WTC11 (cell line): ENCODE measurements around the gene COL6A3. TPM values are rescaled to one million over a fixed set of nuclear protein-coding genes. Genes with fewer than 3 reads are reported as not detected.

ENCODE experiments used
- ATAC-seq: fragments of 200-7000 bp; cut with Tn5 transposase; 2 replicates; pipeline ENCODE4 v1.10.0; 2021; ENCODE audit warnings: mild to moderate bottlenecking, moderate library complexity
- CTCF ChIA-PET: fragments of 300-600 bp; sonication (Branson Sonifier 250); formaldehyde crosslinking; loops from one replicate; lab custom pipeline; 2021; ENCODE audit warnings: antibody characterized with exemption; lab: Charles Lee
- POLR2A ChIA-PET: fragments of 350-600 bp; sonication (Branson Sonifier 250); formaldehyde crosslinking; loops from one replicate; lab custom pipeline; 2021; ENCODE audit warnings: antibody characterized with exemption; lab: Charles Lee
- DNase-seq: peaks from one replicate; pipeline ENCODE4 v3.0.0; 2021; ENCODE audit warnings: low spot score
- H3K27ac Mint-ChIP-seq: 2 replicates; pipeline ENCODE4 v1.8.0; 2021; ENCODE audit warnings: mixed read lengths
- H3K27me3 Mint-ChIP-seq: 2 replicates; pipeline ENCODE4 v1.8.0; 2021; ENCODE audit warnings: low read depth, mild to moderate bottlenecking, moderate library complexity, mixed read lengths
- H3K36me3 Mint-ChIP-seq: 2 replicates; pipeline ENCODE4 v1.8.0; 2021; ENCODE audit warnings: mixed read lengths
- H3K4me1 Mint-ChIP-seq: 2 replicates; pipeline ENCODE4 v1.8.0; 2022; ENCODE audit warnings: mixed read lengths
- H3K4me3 Mint-ChIP-seq: 2 replicates; pipeline ENCODE4 v1.8.0; 2021; ENCODE audit warnings: mild to moderate bottlenecking, moderate library complexity, mixed read lengths
- H3K9me3 Mint-ChIP-seq: 2 replicates; pipeline ENCODE4 v1.8.0; 2021; ENCODE audit warnings: mixed read lengths
- CBFB ChIP-seq: sonication (generic); formaldehyde crosslinking; IDR thresholded peaks from 2 replicates; pipeline ENCODE4 v1.8.1; 2022; ENCODE audit warnings: mild to moderate bottlenecking, low read depth, missing genetic modification reagents
- ETV6 ChIP-seq: sonication (generic); formaldehyde crosslinking; IDR thresholded peaks from 2 replicates; pipeline ENCODE4 v1.8.1; 2022; ENCODE audit warnings: mild to moderate bottlenecking, missing genetic modification reagents
- FOXJ3 ChIP-seq: sonication (generic); formaldehyde crosslinking; IDR thresholded peaks from 2 replicates; pipeline ENCODE4 v1.9.0; 2021; ENCODE audit warnings: missing genetic modification reagents, mild to moderate bottlenecking, borderline replicate concordance
- IRF2 ChIP-seq: sonication (generic); formaldehyde crosslinking; IDR thresholded peaks from 2 replicates; pipeline ENCODE4 v1.8.0; 2022; ENCODE audit warnings: low read depth, missing genetic modification reagents, borderline replicate concordance
- JUN ChIP-seq: sonication (generic); formaldehyde crosslinking; IDR thresholded peaks from 2 replicates; pipeline ENCODE4 v1.8.0; 2023; ENCODE audit warnings: mild to moderate bottlenecking, missing genetic modification reagents
- NFATC4 ChIP-seq: fragments of 250-450 bp; sonication (Bioruptor Pico); IDR thresholded peaks from 2 replicates; pipeline ENCODE4 v1.9.0; 2021; ENCODE audit warnings: mild to moderate bottlenecking
- NFE2L1 ChIP-seq: sonication (generic); formaldehyde crosslinking; IDR thresholded peaks from 2 replicates; pipeline ENCODE4 v1.8.1; 2023; ENCODE audit warnings: missing genetic modification reagents
- NR1H2 ChIP-seq: sonication (generic); formaldehyde crosslinking; IDR thresholded peaks from 2 replicates; pipeline ENCODE4 v1.9.0; 2021; ENCODE audit warnings: mild to moderate bottlenecking, moderate library complexity, missing genetic modification reagents
- RELA ChIP-seq: sonication (generic); formaldehyde crosslinking; IDR thresholded peaks from 2 replicates; pipeline ENCODE4 v1.8.1; 2022; ENCODE audit warnings: missing genetic modification reagents, mild to moderate bottlenecking, borderline replicate concordance
- SP1 ChIP-seq: sonication (generic); formaldehyde crosslinking; conservative IDR thresholded peaks from 2 replicates; pipeline ENCODE4 v1.8.1; 2022; ENCODE audit warnings: missing genetic modification reagents
- TEAD1 ChIP-seq: sonication (generic); formaldehyde crosslinking; IDR thresholded peaks from 2 replicates; pipeline ENCODE4 v1.8.0; 2022; ENCODE audit warnings: mild to moderate bottlenecking, missing genetic modification reagents
- TP53 ChIP-seq: sonication (generic); formaldehyde crosslinking; IDR thresholded peaks from 2 replicates; pipeline ENCODE4 v1.8.1; 2023; ENCODE audit warnings: mild to moderate bottlenecking, missing genetic modification reagents
- ZNF423 ChIP-seq: fragments of 250-450 bp; sonication (Bioruptor Pico); IDR thresholded peaks from 2 replicates; pipeline ENCODE4 v2.1.2; 2022; ENCODE audit warnings: mild to moderate bottlenecking, moderate library complexity
- total RNA-seq: library from RNA; stranded (reverse); gene quantifications from 3 replicates; pipeline ENCODE4 v1.2.3, GENCODE V29; 2021
- TF ChIP-seq, protein P1 (sequence below): fragments of 250-450 bp; sonication (Bioruptor Pico); IDR thresholded peaks from 2 replicates; pipeline ENCODE4 v1.9.0; 2021; ENCODE audit warnings: mild to moderate bottlenecking
- TF ChIP-seq, protein P2 (sequence below): fragments of 250-450 bp; sonication (Bioruptor Pico); IDR thresholded peaks from 2 replicates; pipeline ENCODE4 v1.9.0; 2021; ENCODE audit warnings: mild to moderate bottlenecking
- TF ChIP-seq, protein P3 (sequence below): sonication (generic); formaldehyde crosslinking; IDR thresholded peaks from 2 replicates; pipeline ENCODE4 v1.8.0; 2022; ENCODE audit warnings: mild to moderate bottlenecking, missing genetic modification reagents
- TF ChIP-seq, protein P4 (sequence below): fragments of 250-450 bp; sonication (Bioruptor Pico); IDR thresholded peaks from 2 replicates; pipeline ENCODE4 v2.1.2; 2022; ENCODE audit warnings: mild to moderate bottlenecking, moderate library complexity
- TF ChIP-seq, protein P5 (sequence below): fragments of 250-450 bp; sonication (Bioruptor Pico); IDR thresholded peaks from 2 replicates; pipeline ENCODE4 v1.9.0; 2021; ENCODE audit warnings: mild to moderate bottlenecking, borderline replicate concordance

COL6A3 gene
- total RNA-seq, 1 experiment from 2014 or later = 2.6 TPM

DNA sequence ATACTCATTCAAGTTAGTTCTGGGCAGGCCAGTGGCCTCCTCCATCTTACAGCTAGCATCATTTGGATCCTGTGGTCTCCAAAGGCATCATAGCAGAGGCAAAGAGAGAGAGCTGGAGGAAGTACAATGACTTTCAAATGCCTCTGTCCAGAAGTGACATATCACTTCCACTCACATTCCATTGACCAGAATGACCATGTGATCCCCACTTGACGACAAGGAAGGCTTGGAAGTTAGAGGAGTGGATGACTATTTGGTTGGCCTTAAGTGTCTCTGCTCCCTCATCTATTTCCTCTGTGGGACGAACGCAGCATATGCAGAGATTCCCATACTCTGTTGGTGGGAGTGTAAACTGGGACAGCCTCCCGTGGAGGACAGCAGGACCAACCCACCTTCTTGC lies 45.3 kb upstream of the COL6A3 start:
- ChIA-PET POLR2A (no interaction called here), CTCF (interaction anchor here (0.7 to 2.5 kb wide), 2 partner anchors 12 to 17 kb away, joined by 3 to 7 read pairs; no protein-coding TSS in a partner anchor)
- Mint-ChIP-seq H3K27ac (no peak overlapping the region), H3K4me3 (no peak overlapping the region), H3K27me3 (peaks cover 17% of the 10 kb centered on the region), H3K9me3 (peaks cover 41% of the 10 kb centered on the region)
- TF ChIP-seq TP53 (no peak), IRF2 (CRISPR knock-in tag) (no peak), SP1 (CRISPR knock-in tag) (no peak), RELA (CRISPR knock-in tag) (no peak), NR1H2 (no peak), ETV6 (CRISPR knock-in tag) (no peak), TEAD1 (CRISPR knock-in tag) (no peak), JUN (CRISPR knock-in tag) (no peak), ZNF423 (no peak), NFE2L1 (CRISPR knock-in tag) (no peak), CBFB (no peak), NFATC4 (CRISPR knock-in tag) (no peak), FOXJ3 (CRISPR knock-in tag) (no peak)
- TF ChIP-seq, protein P1, sequence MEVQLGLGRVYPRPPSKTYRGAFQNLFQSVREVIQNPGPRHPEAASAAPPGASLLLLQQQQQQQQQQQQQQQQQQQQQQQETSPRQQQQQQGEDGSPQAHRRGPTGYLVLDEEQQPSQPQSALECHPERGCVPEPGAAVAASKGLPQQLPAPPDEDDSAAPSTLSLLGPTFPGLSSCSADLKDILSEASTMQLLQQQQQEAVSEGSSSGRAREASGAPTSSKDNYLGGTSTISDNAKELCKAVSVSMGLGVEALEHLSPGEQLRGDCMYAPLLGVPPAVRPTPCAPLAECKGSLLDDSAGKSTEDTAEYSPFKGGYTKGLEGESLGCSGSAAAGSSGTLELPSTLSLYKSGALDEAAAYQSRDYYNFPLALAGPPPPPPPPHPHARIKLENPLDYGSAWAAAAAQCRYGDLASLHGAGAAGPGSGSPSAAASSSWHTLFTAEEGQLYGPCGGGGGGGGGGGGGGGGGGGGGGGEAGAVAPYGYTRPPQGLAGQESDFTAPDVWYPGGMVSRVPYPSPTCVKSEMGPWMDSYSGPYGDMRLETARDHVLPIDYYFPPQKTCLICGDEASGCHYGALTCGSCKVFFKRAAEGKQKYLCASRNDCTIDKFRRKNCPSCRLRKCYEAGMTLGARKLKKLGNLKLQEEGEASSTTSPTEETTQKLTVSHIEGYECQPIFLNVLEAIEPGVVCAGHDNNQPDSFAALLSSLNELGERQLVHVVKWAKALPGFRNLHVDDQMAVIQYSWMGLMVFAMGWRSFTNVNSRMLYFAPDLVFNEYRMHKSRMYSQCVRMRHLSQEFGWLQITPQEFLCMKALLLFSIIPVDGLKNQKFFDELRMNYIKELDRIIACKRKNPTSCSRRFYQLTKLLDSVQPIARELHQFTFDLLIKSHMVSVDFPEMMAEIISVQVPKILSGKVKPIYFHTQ (CRISPR knock-in tag) = no peak
- TF ChIP-seq, protein P2, sequence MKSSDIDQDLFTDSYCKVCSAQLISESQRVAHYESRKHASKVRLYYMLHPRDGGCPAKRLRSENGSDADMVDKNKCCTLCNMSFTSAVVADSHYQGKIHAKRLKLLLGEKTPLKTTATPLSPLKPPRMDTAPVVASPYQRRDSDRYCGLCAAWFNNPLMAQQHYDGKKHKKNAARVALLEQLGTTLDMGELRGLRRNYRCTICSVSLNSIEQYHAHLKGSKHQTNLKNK = no peak
- TF ChIP-seq, protein P3, sequence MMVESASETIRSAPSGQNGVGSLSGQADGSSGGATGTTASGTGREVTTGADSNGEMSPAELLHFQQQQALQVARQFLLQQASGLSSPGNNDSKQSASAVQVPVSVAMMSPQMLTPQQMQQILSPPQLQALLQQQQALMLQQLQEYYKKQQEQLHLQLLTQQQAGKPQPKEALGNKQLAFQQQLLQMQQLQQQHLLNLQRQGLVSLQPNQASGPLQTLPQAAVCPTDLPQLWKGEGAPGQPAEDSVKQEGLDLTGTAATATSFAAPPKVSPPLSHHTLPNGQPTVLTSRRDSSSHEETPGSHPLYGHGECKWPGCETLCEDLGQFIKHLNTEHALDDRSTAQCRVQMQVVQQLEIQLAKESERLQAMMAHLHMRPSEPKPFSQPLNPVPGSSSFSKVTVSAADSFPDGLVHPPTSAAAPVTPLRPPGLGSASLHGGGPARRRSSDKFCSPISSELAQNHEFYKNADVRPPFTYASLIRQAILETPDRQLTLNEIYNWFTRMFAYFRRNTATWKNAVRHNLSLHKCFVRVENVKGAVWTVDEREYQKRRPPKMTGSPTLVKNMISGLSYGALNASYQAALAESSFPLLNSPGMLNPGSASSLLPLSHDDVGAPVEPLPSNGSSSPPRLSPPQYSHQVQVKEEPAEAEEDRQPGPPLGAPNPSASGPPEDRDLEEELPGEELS (CRISPR knock-in tag) = no peak
- TF ChIP-seq, protein P4, sequence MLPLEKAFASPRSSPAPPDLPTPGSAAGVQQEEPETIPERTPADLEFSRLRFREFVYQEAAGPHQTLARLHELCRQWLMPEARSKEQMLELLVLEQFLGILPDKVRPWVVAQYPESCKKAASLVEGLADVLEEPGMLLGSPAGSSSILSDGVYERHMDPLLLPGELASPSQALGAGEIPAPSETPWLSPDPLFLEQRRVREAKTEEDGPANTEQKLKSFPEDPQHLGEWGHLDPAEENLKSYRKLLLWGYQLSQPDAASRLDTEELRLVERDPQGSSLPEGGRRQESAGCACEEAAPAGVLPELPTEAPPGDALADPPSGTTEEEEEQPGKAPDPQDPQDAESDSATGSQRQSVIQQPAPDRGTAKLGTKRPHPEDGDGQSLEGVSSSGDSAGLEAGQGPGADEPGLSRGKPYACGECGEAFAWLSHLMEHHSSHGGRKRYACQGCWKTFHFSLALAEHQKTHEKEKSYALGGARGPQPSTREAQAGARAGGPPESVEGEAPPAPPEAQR = no peak
- TF ChIP-seq, protein P5, sequence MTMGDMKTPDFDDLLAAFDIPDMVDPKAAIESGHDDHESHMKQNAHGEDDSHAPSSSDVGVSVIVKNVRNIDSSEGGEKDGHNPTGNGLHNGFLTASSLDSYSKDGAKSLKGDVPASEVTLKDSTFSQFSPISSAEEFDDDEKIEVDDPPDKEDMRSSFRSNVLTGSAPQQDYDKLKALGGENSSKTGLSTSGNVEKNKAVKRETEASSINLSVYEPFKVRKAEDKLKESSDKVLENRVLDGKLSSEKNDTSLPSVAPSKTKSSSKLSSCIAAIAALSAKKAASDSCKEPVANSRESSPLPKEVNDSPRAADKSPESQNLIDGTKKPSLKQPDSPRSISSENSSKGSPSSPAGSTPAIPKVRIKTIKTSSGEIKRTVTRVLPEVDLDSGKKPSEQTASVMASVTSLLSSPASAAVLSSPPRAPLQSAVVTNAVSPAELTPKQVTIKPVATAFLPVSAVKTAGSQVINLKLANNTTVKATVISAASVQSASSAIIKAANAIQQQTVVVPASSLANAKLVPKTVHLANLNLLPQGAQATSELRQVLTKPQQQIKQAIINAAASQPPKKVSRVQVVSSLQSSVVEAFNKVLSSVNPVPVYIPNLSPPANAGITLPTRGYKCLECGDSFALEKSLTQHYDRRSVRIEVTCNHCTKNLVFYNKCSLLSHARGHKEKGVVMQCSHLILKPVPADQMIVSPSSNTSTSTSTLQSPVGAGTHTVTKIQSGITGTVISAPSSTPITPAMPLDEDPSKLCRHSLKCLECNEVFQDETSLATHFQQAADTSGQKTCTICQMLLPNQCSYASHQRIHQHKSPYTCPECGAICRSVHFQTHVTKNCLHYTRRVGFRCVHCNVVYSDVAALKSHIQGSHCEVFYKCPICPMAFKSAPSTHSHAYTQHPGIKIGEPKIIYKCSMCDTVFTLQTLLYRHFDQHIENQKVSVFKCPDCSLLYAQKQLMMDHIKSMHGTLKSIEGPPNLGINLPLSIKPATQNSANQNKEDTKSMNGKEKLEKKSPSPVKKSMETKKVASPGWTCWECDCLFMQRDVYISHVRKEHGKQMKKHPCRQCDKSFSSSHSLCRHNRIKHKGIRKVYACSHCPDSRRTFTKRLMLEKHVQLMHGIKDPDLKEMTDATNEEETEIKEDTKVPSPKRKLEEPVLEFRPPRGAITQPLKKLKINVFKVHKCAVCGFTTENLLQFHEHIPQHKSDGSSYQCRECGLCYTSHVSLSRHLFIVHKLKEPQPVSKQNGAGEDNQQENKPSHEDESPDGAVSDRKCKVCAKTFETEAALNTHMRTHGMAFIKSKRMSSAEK (CRISPR knock-in tag) = no peak
- TF ChIP-seq, all 79 proteins: peak for 0
- ATAC-seq = no peak
- DNase-seq = no peak
- Mint-ChIP-seq H3K36me3 (no peaks in the 10 kb centered on the region), H3K4me1 (no peaks in the 10 kb centered on the region)
